HUES64 (cell line): Measurements from ENCODE around the gene LRP1.
A peak's percentile ranks its signal among the peaks of the same experiment; 100 is the strongest.

Source experiments
- H3K27ac ChIP-seq: 2 replicates; pipeline ENCODE4 v1.7.0; 2013; ENCODE audit warnings: low read depth, low read length, inconsistent platforms
- H3K27me3 ChIP-seq: 2 replicates; pipeline ENCODE4 v1.6.1; 2013; ENCODE audit warnings: mild to moderate bottlenecking, low read length; ENCODE audit not compliant: insufficient read depth
- H3K36me3 ChIP-seq: 2 replicates; pipeline ENCODE4 v1.6.1; 2013; ENCODE audit warnings: mild to moderate bottlenecking, low read length; ENCODE audit not compliant: insufficient read depth
- H3K4me1 ChIP-seq: 2 replicates; pipeline ENCODE4 v1.6.1; 2013; ENCODE audit warnings: mild to moderate bottlenecking, low read length, moderate library complexity; ENCODE audit not compliant: insufficient read depth
- H3K4me3 ChIP-seq: 2 replicates; pipeline ENCODE4 v1.5.1; 2013; ENCODE audit warnings: mild to moderate bottlenecking, low read length, moderate library complexity
- H3K9ac ChIP-seq: 2 replicates; pipeline ENCODE4 v1.6.1; 2013; ENCODE audit warnings: mild to moderate bottlenecking, low read depth, low read length
- H3K9me3 ChIP-seq: 2 replicates; pipeline ENCODE4 v1.6.1; 2013; ENCODE audit warnings: low read depth, low read length; ENCODE audit not compliant: insufficient read depth
- WGBS: fragments of 150-250, 120-280 bp; methylation state at CpG from one replicate; pipeline ENCODE4 v1.1.7; 2013; ENCODE audit warnings: missing lambda C conversion rate; 5-methylcytosine and 5-hydroxymethylcytosine counted together

The LRP1 gene

GRCh38 chr12:57106021-57106708, 22.1 kb upstream of the LRP1 start:
- H3K9ac ChIP-seq: no peak overlapping the region
- peaks cover 37% of the 10 kb centered on the region for H3K36me3 ChIP-seq
- no peaks in the 10 kb centered on the region for H3K9me3 ChIP-seq
- H3K4me3 ChIP-seq: no peak overlapping the region
- H3K27ac ChIP-seq: no peak overlapping the region
- H3K27me3 ChIP-seq: no peaks in the 10 kb centered on the region
- 93% methylated on average over 9 of the region's 9 CpGs for WGBS
- peaks cover 11% of the 10 kb centered on the region for H3K4me1 ChIP-seq

DNA sequence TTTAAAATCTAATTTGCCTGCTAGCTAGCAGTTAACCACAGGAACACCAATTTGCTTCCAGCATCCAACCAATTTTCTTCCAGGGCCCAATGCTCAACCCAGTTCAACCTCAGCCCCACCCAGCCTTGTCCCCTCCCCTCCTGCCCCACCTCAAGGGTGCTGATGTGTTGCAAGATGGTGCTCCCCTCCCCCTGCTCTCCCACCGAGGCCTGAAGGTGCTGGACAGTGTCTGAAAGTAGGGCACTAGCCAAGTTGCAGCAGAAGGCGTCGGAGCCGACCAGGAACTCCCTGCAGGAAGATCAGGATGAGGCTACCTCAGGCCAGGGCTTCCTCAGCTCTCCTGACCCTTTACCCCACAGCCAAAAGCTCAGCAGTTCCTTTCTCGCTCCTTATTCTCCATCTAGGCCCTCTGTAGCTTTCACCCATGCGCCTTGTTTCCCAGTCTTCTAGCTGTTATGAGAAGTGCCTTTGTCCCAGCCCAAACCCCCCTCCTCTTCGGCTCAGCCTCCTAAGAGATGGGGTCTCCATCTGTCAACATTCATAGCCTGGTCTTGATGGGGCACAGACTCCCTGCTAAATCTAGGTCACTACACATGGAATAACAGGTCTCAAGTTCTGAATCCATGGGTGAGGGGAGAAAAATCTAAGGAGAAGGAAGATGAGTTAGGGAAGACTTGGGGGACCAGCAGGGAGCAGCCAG, 20.7 kb upstream of the LRP1 start:
- Histone ChIP-seq H3K9ac (no peak overlapping the region), H3K9me3 (no peaks in the 10 kb centered on the region), H3K4me3 (no peak overlapping the region), H3K36me3 (peaks cover 35% of the 10 kb centered on the region), H3K4me1 (peaks cover 15% of the 10 kb centered on the region), H3K27me3 (no peaks in the 10 kb centered on the region), H3K27ac (no peak overlapping the region)
- WGBS: 91% methylated on average over 7 of the region's 7 CpGs

GRCh38 chr12:57109207-57110103, 18.8 kb upstream of the LRP1 start:
- Histone ChIP-seq H3K27me3 (no peaks in the 10 kb centered on the region), H3K36me3 (peaks cover 28% of the 10 kb centered on the region), H3K4me3 (peak overlapping the region; percentile 50), H3K9me3 (no peaks in the 10 kb centered on the region), H3K27ac (peak overlapping the region; percentile 11; the same call in 1 of the 2 replicates), H3K4me1 (peaks cover 15% of the 10 kb centered on the region), H3K9ac (no peak overlapping the region; the same call in 1 of the 2 replicates)
- WGBS: 82% methylated on average over 6 of the region's 7 CpGs

DNA sequence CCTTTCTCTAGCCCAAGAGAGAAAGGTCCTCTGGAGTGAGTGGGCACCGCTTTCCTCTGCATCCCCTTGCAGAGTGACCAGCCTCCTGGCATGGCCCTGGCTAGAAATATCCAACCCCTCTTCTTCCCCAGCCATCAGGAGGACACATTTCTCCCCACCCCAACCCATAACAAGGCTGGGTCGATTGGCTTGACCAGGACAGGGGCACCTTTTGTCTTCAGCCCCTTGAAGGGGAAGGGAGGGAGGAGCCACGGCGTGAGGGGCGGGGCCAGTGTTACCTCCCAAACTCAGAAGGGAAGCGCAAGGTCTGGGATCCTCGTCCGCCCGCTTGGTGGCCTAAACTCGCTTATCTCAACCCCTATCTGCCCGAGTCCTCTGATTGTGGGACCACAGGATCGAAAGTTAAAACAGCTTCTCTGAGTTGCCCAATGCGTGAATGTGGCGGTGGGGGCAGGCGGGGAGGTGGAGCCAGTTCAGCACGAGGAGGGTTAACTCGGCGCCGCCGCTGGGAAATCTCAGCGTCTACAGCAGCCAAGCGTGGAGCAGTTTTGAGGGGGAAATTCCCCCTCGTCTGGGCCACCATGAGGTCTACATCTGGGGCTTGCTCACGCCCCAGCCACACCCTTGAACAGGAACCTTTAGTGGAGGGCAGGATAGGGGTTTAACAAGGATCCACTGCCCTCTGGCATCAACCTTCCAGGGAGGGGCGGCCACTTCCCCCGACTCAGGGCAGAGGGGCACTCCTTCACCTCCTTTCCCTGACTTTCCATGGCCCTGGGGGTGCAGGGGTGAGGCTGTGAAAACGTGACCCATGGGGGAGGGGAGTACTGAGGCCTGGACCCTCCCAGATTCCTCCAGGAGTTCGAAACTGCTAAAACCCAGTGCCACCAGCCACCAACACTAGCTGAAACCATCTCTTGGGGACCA, 17.9 kb upstream of the LRP1 start:
- Histone ChIP-seq H3K27ac (peak overlapping the region; percentile 90), H3K4me3 (peak overlapping the region; percentile 50), H3K27me3 (no peaks in the 10 kb centered on the region), H3K9me3 (no peaks in the 10 kb centered on the region), H3K9ac (peak overlapping the region; percentile 75), H3K36me3 (peaks cover 19% of the 10 kb centered on the region), H3K4me1 (peaks cover 15% of the 10 kb centered on the region)
- 7% methylated on average over 28 of the region's 28 CpGs for WGBS

- WGBS: 5% methylated on average over 10 of the region's 13 CpGs
- Histone ChIP-seq H3K9me3 (no peaks in the 10 kb centered on the region), H3K27me3 (no peaks in the 10 kb centered on the region), H3K4me1 (peaks cover 15% of the 10 kb centered on the region), H3K4me3 (peak within 1 kb of the TSS; percentile 50), H3K36me3 (peaks cover 11% of the 10 kb centered on the region), H3K9ac (peak within 1 kb of the TSS; percentile 75), H3K27ac (peak within 1 kb of the TSS; percentile 90)
Observed at GRCh38 chr12:57111031-57111734, 17.1 kb upstream of the LRP1 start, which contains the start of gene STAT6. STAT6 (minus strand) TSS chr12:57111362; CDS start chr12:57108278, 3,084 bp downstream.

DNA sequence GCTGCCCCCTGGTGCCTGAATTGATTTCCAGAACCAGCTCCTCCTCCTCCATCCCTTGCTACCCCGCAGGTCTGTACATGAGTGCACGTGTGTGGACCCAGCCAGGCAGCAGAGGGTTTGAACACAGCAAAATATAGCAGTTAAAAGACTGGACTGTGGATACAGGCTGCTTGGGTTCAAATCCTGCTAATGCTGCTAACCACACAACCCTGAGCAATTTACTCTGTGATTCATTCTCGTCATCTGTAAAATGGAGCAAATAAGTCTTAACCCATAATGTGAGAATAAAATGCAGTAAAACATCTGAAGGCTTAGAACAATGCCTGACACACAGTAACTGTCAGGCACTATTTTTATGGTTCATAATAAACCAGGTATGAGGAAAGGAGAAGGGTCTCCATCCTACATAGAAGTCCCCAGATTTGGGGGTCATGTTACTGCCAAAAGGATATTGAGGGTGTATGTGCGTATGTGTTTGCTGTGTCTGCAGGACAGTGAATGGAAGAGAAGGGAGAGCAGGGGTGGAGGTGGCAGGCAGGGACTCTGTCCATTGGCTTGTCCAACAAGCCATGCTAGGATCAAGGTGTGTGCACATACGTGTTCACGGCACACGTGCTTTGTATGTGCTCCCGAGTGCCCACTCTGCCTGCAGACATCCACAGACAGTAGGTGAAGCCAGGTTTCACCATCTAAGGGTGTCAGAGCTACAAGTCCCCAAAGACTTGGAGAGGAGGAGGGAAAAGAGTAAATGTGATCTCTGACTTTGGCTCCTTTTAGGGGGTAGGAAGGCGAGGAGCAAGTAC, 15.6 kb upstream of the LRP1 start:
- Histone ChIP-seq H3K9ac (no peak overlapping the region), H3K4me1 (peaks cover 15% of the 10 kb centered on the region), H3K27ac (no peak overlapping the region), H3K36me3 (no peaks in the 10 kb centered on the region), H3K27me3 (no peaks in the 10 kb centered on the region), H3K9me3 (no peaks in the 10 kb centered on the region), H3K4me3 (no peak overlapping the region)
- 69% methylated on average over 8 of the region's 9 CpGs for WGBS

GRCh38 chr12:57116580-57117281, 11.6 kb upstream of the LRP1 start:
- no peaks in the 10 kb centered on the region for H3K27me3 ChIP-seq
- no peaks in the 10 kb centered on the region for H3K9me3 ChIP-seq
- no peak overlapping the region for H3K27ac ChIP-seq
- no peak overlapping the region for H3K9ac ChIP-seq
- no peaks in the 10 kb centered on the region for H3K4me1 ChIP-seq
- WGBS: 90% methylated on average over 5 of the region's 5 CpGs
- no peak overlapping the region for H3K4me3 ChIP-seq
- no peaks in the 10 kb centered on the region for H3K36me3 ChIP-seq

- Histone ChIP-seq H3K27me3 (no peaks in the 10 kb centered on the region), H3K36me3 (no peaks in the 10 kb centered on the region), H3K9me3 (peaks cover 6% of the 10 kb centered on the region; the same call in 1 of the 2 replicates), H3K9ac (no peak overlapping the region), H3K27ac (no peak overlapping the region), H3K4me1 (no peaks in the 10 kb centered on the region), H3K4me3 (no peak overlapping the region)
- 74% methylated on average over 1 of the region's 1 CpG for WGBS
Observed at GRCh38 chr12:57118711-57119271, 9.5 kb upstream of the LRP1 start.
